HepG2 (cell line): Measurements from ENCODE around the gene TFRC.

Source experiments
- EHMT2 ChIP-seq: fragments of 200-600 bp; sonication (generic); IDR thresholded peaks from 2 replicates; pipeline ENCODE4 v1.7.0; 2017; ENCODE audit warnings: antibody characterized with exemption, low read depth, low read length, borderline replicate concordance
- EP300 ChIP-seq, 3 experiments: sonication (generic) in 1 of 3; formaldehyde crosslinking in 1 of 3; IDR thresholded peaks; 2 replicates each; pipeline versions ENCODE4 v1.5.1 to v1.6.1; 2011 to 2020; ENCODE audit warnings: low read depth in 2 of 3, low read length in 2 of 3, borderline replicate concordance in 1 of 3, improper control_type of control experiment in 1 of 3, mild to moderate bottlenecking in 1 of 3, missing genetic modification reagents in 1 of 3, moderate library complexity in 1 of 3
- HOXD1 ChIP-seq: sonication (generic); formaldehyde crosslinking; IDR thresholded peaks from 2 replicates; pipeline ENCODE4 v1.5.0; 2020; ENCODE audit warnings: missing genetic modification reagents
- NFAT5 ChIP-seq: sonication (generic); formaldehyde crosslinking; IDR thresholded peaks from 2 replicates; pipeline ENCODE4 v1.4.0; 2020; ENCODE audit warnings: missing genetic modification reagents
- SOX6 ChIP-seq, 2 experiments: fragments of 450-650 bp in 1 of 2; sonication (generic) in 1 of 2; formaldehyde crosslinking in 1 of 2; IDR thresholded peaks; 2 replicates each; pipeline versions ENCODE4 v1.4.0 to v1.6.1; 2017 to 2020; ENCODE audit warnings: antibody characterized with exemption in 1 of 2, mild to moderate bottlenecking in 1 of 2, missing genetic modification reagents in 1 of 2
- ZNF180 ChIP-seq: sonication (generic); formaldehyde crosslinking; IDR thresholded peaks from 2 replicates; pipeline ENCODE4 v1.4.0; 2020; ENCODE audit warnings: low read depth, missing genetic modification reagents, borderline replicate concordance
- ZNF766 ChIP-seq: sonication (generic); formaldehyde crosslinking; IDR thresholded peaks from 2 replicates; pipeline ENCODE4 v1.5.0; 2020; ENCODE audit warnings: missing genetic modification reagents, borderline replicate concordance

GRCh38 chr3:196079682-196080081, 2.2 kb downstream of the TFRC start:
- TF ChIP-seq EP300 (IDR thresholded peaks at IDR 0.05; ENCODE audit: low read depth in 2 of 2, low read length in 2 of 2) = no peak
- no peak for TF ChIP-seq EP300 (CRISPR knock-in tag; IDR thresholded peaks at IDR 0.05; ENCODE audit: borderline replicate concordance)
- TF ChIP-seq EHMT2 = no peak
- TF ChIP-seq ZNF180 (CRISPR knock-in tag) = no peak
- TF ChIP-seq SOX6 (IDR thresholded peaks at IDR 0.05) = no peak
- no peak for TF ChIP-seq SOX6 (CRISPR knock-in tag; IDR thresholded peaks at IDR 0.05)
- no peak for TF ChIP-seq HOXD1 (CRISPR knock-in tag)
- no peak for TF ChIP-seq ZNF766 (CRISPR knock-in tag)
- TF ChIP-seq NFAT5 = no peak
